ENCODE results near the gene ME3. TPM values are rescaled to one million over a fixed set of nuclear protein-coding genes. Genes with fewer than 3 reads are reported as not detected.

Gene ME3
- total RNA-seq, 1 donor from 2014 or later, result 4.1 TPM

DNA sequence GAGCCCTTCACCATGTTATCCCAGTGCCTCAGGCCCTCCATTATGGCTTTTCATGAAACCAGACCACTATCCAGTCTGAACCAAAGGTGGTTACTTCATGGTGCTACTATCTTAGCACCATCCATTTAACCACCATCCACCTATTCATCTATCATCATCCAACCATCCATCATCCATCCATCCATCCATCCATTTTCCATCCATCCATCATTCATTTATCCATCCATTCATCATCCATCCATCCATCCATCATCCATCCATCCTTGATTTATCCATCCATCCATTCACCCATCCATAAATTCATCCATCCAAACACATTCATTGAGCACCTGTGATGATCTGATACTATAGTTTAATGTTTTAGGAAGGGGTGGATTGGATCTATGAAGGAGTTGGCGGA lies 204.2 kb downstream of the ME3 start:
- no peaks in the 10 kb centered on the region for H3K36me3 Mint-ChIP-seq (ENCODE audit: low read depth)
- H3K4me3 Mint-ChIP-seq (ENCODE audit: low read depth), result no peak overlapping the region
- H3K27ac Mint-ChIP-seq, result no peak overlapping the region
- DNase-seq (ENCODE audit: low spot score), result no peak
- H3K9me3 Mint-ChIP-seq, result no peaks in the 10 kb centered on the region
- intact Hi-C loops (cut with micrococcal nuclease), result no loop called here
- H3K27me3 Mint-ChIP-seq (ENCODE audit: low read depth), result peaks cover 1% of the 10 kb centered on the region
- peaks cover 4% of the 10 kb centered on the region for H3K4me1 Mint-ChIP-seq (ENCODE audit: low read depth)

DNA sequence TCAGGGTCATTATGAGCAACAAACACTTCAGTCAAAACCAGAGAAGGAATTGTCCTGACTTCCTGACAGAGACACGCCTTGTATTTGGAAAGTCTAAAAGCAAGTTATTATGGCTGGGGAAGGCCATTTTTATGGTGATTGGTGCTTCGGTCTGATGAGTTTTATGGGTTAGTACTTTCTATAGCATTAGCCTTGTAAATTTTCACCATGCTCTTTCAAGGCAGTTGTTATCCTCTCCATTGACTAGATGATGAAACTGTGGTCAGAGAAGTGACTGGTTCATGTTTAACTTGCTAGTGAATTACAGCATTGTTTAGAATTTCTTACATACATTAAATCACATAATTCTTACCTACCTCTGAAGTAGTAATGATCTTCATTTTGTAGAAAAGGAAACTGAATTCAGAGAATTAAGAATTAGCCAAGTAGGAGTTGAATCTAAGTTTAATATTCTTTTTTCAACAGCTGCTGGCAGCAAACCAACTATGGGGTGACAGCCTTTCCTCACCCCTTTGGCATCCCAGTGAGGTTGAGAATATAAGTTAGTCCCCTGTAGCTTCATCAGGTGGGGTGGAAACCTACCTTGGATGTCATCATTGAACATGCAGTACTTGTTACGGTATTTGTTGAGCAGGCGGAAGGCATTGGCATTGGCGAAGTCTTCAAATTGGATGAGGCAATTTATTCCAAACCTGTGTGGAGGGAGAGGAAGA lies 207.8 kb downstream of the ME3 start:
- H3K9me3 Mint-ChIP-seq, result no peaks in the 10 kb centered on the region
- H3K4me1 Mint-ChIP-seq (ENCODE audit: low read depth), result peaks cover 11% of the 10 kb centered on the region
- no peak for DNase-seq (ENCODE audit: low spot score)
- no peaks in the 10 kb centered on the region for H3K36me3 Mint-ChIP-seq (ENCODE audit: low read depth)
- intact Hi-C loops (cut with micrococcal nuclease), result no loop called here
- H3K27ac Mint-ChIP-seq, result no peak overlapping the region
- peaks cover 1% of the 10 kb centered on the region for H3K27me3 Mint-ChIP-seq (ENCODE audit: low read depth)
- H3K4me3 Mint-ChIP-seq (ENCODE audit: low read depth), result no peak overlapping the region

DNA sequence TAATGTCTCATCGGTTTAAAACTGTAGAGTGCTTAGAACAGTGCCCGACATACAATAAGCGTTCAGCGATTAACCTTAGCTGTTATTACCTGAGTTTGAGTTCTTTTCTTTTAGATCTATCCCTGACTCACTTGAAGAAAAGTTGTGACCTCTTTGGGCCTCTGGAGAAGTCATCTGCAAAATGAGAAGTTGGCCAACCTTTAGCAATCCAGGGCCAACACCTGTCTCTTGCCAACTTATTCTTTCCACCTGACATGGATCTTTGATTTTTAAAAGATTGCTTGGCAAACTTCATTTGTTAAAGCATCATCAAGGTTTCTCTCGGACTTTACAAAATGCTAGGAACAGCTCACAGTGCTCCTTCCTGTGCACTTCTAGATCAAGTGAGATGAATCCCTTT lies 208.5 kb downstream of the ME3 start:
- Mint-ChIP-seq H3K27me3 (ENCODE audit: low read depth) (peaks cover 1% of the 10 kb centered on the region), H3K4me1 (ENCODE audit: low read depth) (peaks cover 11% of the 10 kb centered on the region), H3K36me3 (ENCODE audit: low read depth) (no peaks in the 10 kb centered on the region), H3K4me3 (ENCODE audit: low read depth) (no peak overlapping the region), H3K9me3 (no peaks in the 10 kb centered on the region), H3K27ac (no peak overlapping the region)
- DNase-seq (ENCODE audit: low spot score), result no peak
- intact Hi-C loops (cut with micrococcal nuclease), result no loop called here

DNA sequence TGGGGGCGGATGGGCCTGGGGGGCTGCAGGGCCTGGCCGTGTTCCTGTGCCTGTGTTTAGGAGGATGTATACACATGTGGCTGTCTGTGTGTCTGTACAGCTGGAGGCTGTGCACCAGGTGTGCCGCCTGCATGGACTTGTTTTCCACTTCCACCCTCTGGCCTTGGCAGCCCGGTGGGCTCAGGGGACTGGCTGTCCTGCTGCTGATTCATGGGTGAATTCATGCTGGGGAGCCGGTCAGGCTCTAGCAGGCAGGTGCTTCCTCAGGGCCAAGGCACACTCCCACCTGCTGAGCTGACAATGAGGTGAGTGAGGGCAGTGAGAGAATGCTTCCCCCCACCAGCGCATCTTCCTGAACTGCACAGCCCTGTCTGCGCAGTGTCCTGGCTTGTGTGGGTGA lies 209.3 kb downstream of the ME3 start:
- H3K27me3 Mint-ChIP-seq (ENCODE audit: low read depth), result no peaks in the 10 kb centered on the region
- H3K4me3 Mint-ChIP-seq (ENCODE audit: low read depth), result no peak overlapping the region
- H3K27ac Mint-ChIP-seq, result no peak overlapping the region
- H3K36me3 Mint-ChIP-seq (ENCODE audit: low read depth), result no peaks in the 10 kb centered on the region
- no peak for DNase-seq (ENCODE audit: low spot score)
- H3K9me3 Mint-ChIP-seq, result no peaks in the 10 kb centered on the region
- intact Hi-C loops (cut with micrococcal nuclease), result no loop called here
- H3K4me1 Mint-ChIP-seq (ENCODE audit: low read depth), result peaks cover 11% of the 10 kb centered on the region

DNA sequence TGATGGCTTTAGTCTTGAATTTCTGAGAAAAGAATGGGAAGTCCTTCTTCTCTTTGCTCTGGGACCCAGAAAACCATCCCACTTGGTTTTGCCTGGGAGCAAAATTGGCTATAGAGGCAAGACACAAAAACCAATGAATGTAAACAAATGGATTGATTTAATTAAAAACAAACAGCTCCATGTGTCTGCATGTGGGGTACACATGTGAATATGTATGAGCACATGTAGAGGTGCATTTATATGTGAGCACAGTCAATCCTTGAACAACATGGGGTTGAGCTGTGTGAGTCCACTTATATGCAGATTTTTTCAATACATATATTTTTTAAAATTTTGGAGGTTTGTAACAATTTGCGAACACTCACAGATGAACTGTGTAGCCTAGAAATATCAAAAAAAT lies 210.5 kb downstream of the ME3 start:
- peaks cover 11% of the 10 kb centered on the region for H3K4me1 Mint-ChIP-seq (ENCODE audit: low read depth)

DNA sequence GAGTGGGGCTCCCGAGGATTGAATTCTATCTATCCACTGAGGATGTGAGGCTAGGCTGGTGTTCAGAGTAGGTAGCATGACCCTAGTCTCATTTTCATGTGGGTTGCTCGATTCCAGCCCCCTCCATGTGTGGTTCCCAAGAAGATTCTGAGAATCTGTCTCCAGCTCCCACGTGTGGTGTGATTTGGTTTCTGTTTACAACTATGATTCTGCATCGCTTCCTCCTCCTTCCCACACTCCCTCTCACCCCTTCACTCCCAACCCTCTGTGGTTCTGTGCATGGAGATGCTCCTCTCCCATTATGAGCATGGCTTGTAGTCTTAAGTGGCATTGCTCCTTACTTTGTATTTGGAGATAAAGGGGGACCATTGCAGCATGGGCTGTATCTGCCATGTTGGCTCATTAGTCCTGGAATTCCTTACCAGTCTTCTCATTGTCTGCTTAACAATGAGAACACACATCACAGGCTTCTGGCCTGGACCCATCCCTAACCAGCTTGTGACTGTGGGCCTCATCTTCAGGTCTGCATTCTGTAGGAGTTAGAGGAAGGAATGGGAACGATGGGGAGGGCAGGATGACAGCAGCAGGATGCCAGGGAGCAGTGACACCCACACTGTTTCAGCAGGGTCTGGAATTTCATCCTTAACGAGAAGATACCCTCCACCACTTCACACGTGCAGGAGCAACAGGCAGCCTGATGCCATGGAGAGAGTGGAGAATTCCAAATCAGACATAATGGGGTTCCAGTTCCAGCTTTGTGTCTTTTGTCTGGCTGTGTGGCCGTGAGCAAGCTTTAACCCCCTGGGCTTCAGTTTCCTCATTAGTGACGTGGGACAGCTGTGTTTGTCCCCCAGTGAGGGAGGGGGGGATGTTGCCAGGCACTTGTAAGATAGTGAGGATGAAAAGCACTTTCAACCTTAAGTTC lies 211.7 kb downstream of the ME3 start:
- Mint-ChIP-seq H3K9me3 (no peaks in the 10 kb centered on the region), H3K27me3 (ENCODE audit: low read depth) (no peaks in the 10 kb centered on the region), H3K4me3 (ENCODE audit: low read depth) (no peak overlapping the region), H3K4me1 (ENCODE audit: low read depth) (peaks cover 18% of the 10 kb centered on the region), H3K27ac (no peak overlapping the region), H3K36me3 (ENCODE audit: low read depth) (no peaks in the 10 kb centered on the region)
- intact Hi-C loops (cut with micrococcal nuclease), result loop anchor here (2.0 kb wide), 2 partner anchors 50 to 132 kb away; no protein-coding TSS in a partner anchor
- no peak for DNase-seq (ENCODE audit: low spot score)

More for the DNA sequence above, 210.5 kb downstream of the ME3 start:
- Mint-ChIP-seq H3K27me3 (ENCODE audit: low read depth) (no peaks in the 10 kb centered on the region), H3K36me3 (ENCODE audit: low read depth) (no peaks in the 10 kb centered on the region), H3K9me3 (no peaks in the 10 kb centered on the region), H3K27ac (no peak overlapping the region), H3K4me3 (ENCODE audit: low read depth) (no peak overlapping the region)
- DNase-seq (ENCODE audit: low spot score), result no peak
- intact Hi-C loops (cut with micrococcal nuclease), result loop anchor here (2.0 kb wide), 2 partner anchors 49 to 131 kb away; no protein-coding TSS in a partner anchor

DNA sequence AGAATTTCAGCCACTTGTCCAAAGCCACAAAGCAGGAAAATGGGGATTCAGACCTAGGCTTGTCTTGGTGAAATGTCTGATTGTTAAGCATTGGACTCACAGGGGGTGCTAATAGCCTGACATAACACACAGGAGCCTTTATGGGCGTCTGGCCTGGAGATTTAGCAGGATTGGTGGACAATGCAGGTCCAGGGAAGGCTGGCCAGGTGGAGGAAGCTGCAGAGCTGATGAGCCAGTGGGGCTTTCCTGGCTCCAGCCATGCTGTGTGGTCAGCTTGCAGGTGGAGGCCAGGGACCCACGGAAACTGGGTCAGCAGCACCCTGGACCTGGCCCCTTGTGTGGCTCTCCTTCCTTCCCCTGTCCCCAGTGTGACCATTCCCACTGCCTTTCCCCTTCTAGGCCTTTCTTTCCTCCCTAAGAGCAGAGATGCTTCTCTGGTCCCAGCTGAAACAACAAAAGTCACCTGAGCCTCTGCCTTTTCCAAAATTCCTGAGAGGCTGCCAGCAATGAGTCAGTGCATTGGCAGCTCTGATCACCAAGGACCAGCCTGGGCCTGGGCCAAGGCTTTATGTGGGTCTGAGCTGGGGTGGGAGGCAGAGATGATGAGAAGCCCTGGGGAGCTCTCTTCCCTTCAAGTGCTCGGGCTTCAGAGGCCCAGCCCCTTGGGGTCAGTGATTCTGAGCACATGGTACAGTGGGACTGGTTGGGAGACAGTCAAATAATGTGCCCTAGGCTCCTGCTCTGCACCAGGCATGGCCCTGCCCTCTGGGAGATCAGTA lies 212.5 kb downstream of the ME3 start:
- no peak overlapping the region for H3K27ac Mint-ChIP-seq
- H3K27me3 Mint-ChIP-seq (ENCODE audit: low read depth), result no peaks in the 10 kb centered on the region

DNA sequence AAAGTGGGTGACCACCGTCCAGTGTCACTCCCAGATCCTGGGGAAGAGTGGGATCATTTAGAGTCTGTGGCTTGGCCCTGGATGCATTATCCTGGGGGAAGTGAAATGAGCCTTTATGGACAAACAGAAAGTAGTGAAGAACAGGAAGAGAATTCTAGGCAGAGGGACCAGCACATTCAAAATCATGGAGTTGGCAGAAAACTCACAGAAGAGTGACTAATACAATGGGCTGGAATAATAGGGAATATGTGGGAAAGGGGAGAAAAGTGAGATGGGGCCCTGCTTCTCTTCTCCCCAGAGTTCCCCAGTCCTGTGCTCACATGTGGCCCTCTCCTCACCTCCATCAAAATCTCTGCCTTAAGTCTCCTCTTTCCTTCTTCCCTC lies 213.4 kb downstream of the ME3 start:
- H3K4me3 Mint-ChIP-seq (ENCODE audit: low read depth), result no peak overlapping the region
- DNase-seq (ENCODE audit: low spot score), result no peak
- intact Hi-C loops (cut with micrococcal nuclease), result loop anchor here (5.0 kb wide), 3 partner anchors 218 to 458 kb away; no protein-coding TSS in a partner anchor
- H3K9me3 Mint-ChIP-seq, result no peaks in the 10 kb centered on the region
- H3K4me1 Mint-ChIP-seq (ENCODE audit: low read depth), result peaks cover 25% of the 10 kb centered on the region
- H3K27ac Mint-ChIP-seq, result no peak overlapping the region
- no peaks in the 10 kb centered on the region for H3K36me3 Mint-ChIP-seq (ENCODE audit: low read depth)
- H3K27me3 Mint-ChIP-seq (ENCODE audit: low read depth), result no peaks in the 10 kb centered on the region

More for the DNA sequence above, 212.5 kb downstream of the ME3 start:
- Mint-ChIP-seq H3K4me3 (ENCODE audit: low read depth) (no peak overlapping the region), H3K9me3 (no peaks in the 10 kb centered on the region), H3K36me3 (ENCODE audit: low read depth) (no peaks in the 10 kb centered on the region), H3K4me1 (ENCODE audit: low read depth) (peaks cover 21% of the 10 kb centered on the region)
- intact Hi-C loops (cut with micrococcal nuclease), result loop anchor here (2.0 to 5.0 kb wide), 5 partner anchors 51 to 457 kb away; no protein-coding TSS in a partner anchor
- no peak for DNase-seq (ENCODE audit: low spot score)

DNA sequence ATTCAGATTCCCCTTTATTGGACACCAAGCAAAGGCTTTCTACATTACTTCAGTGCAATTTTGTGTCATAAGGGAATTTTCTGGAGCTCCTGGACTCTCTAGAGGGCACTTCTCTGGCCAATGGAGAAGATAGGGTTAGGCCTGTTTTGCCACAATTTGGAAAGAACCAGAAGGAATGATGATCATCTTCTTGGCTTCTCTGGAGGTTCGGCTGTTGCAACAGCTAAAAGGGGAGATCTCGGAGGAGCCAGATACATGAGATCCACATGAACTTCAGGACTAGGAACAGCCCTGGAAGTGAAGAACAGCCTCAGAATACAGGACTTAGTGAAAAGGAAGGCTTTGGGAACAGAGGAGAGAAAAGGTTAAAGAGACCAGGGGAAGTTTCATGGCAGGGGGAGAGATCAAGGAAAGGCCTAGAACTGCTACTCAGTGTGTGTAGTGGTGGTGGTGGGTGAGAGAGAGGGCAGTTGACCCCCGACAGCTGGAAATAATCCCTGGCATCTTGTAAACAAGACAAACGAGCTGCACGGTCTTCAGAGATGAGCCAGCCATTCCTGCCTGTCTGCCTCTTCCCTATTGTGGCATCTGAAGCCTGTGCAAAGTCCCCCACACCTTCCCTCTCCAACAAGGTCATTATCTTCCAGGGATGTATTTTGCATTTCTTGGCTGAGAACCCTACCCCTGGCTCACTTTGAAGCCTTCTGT lies 214.0 kb downstream of the ME3 start:
- H3K27ac Mint-ChIP-seq, result no peak overlapping the region
- H3K27me3 Mint-ChIP-seq (ENCODE audit: low read depth), result no peaks in the 10 kb centered on the region
- no peaks in the 10 kb centered on the region for H3K9me3 Mint-ChIP-seq
- H3K4me3 Mint-ChIP-seq (ENCODE audit: low read depth), result no peak overlapping the region
- peaks cover 27% of the 10 kb centered on the region for H3K4me1 Mint-ChIP-seq (ENCODE audit: low read depth)
- intact Hi-C loops (cut with micrococcal nuclease), result loop anchor here (5.0 kb wide), 3 partner anchors 219 to 459 kb away; no protein-coding TSS in a partner anchor
- no peak for DNase-seq (ENCODE audit: low spot score)
- H3K36me3 Mint-ChIP-seq (ENCODE audit: low read depth), result no peaks in the 10 kb centered on the region

DNA sequence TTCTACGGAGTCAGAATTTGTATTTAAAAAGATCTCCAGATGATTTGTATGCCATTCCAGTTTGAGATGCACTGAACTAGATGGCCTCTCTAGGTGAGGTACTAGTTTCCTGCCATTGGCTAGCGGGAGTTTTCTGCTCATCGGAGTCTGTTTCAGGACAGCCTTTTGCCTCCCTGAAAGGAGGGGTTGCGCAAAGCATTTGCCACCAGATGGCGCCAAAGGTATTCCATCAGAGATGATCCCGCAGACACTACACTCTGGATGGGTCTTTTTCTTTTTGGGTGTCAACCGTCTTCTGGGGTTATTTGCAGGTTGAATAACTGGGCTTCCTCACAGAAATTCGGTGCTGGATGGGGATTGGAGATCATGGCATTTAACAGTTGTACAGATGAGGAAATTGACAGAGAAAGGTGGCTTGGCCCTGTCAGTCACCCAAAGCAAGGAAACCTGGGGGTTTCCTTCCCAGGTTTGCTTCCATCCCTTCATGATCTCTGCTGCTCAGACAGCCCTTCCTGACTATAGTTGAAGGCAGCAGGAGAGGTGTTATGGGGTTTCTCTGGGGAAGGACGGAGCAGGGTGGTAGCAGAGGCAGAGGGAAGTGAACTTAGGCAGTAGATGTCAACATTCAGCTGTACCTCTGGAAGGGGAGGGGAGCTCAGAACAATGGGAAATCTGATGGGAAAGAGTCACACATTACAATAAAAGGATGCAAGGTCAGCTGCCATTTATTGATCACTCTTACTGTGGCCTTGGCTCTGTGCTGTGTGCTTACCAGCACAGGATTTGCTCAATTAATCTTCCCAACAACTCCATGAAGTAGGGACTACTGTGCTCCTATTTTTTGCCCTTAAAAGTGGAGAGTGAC lies 216.1 kb downstream of the ME3 start:
- intact Hi-C loops (cut with micrococcal nuclease), result loop anchor here (1.0 to 5.0 kb wide), 6 partner anchors 152 to 602 kb away; partner anchors contain the start of gene CCDC83
- DNase-seq (ENCODE audit: low spot score), result peak; percentile 56

DNA sequence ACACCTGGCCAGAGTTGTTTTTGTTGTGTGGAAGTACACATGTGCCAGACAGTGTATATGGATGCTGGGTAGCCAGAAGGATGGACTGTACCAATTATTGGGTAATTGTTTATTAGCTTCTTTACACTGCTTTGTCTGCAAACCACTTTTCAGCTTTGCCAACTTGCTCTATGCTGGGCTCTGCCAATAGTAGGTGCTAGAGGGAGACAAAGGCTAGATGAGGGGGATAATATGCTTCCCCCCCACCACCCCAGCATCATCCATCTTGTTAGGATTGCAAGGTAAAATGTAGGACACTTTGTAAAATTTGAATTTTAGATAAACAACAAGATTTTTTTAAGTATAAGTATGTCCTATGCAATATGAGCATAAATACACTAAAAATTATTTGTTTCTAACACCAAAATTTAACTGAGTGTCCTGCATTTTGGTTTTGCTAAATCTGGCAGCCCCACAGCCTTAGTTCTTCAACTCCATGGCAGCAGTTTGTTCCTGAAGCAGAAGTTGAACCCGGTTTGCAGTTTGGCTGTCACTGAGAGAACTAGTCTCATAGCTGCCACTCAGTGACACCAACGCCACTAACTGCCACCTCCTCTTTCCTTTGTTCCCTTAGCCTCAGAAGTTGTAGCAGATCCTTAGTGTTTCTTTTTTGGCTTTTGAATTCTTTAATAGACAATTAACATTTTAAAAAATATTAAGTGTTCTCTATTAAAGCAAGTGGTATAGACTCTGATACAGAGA lies 219.0 kb downstream of the ME3 start:
- Mint-ChIP-seq H3K27ac (no peak overlapping the region), H3K4me3 (ENCODE audit: low read depth) (no peak overlapping the region), H3K9me3 (no peaks in the 10 kb centered on the region), H3K27me3 (ENCODE audit: low read depth) (no peaks in the 10 kb centered on the region), H3K36me3 (ENCODE audit: low read depth) (no peaks in the 10 kb centered on the region), H3K4me1 (ENCODE audit: low read depth) (peaks cover 16% of the 10 kb centered on the region)
- intact Hi-C loops (cut with micrococcal nuclease), result loop anchor here (2.0 kb wide), 1 partner anchor 353 kb away; no protein-coding TSS in a partner anchor
- DNase-seq (ENCODE audit: low spot score), result no peak

More for the DNA sequence above, 216.1 kb downstream of the ME3 start:
- no peak overlapping the region for H3K27ac Mint-ChIP-seq
- no peaks in the 10 kb centered on the region for H3K36me3 Mint-ChIP-seq (ENCODE audit: low read depth)
- no peaks in the 10 kb centered on the region for H3K27me3 Mint-ChIP-seq (ENCODE audit: low read depth)
- H3K4me1 Mint-ChIP-seq (ENCODE audit: low read depth), result peaks cover 27% of the 10 kb centered on the region
- no peaks in the 10 kb centered on the region for H3K9me3 Mint-ChIP-seq
- H3K4me3 Mint-ChIP-seq (ENCODE audit: low read depth), result no peak overlapping the region
